ENCODE data around the gene MXRA7.
"Not testable (repeated sequence)": the region's sequence is repeated elsewhere in the genome, so short reads cannot be mapped to it uniquely, and the experiment has no call there.

MXRA7 gene

DNA sequence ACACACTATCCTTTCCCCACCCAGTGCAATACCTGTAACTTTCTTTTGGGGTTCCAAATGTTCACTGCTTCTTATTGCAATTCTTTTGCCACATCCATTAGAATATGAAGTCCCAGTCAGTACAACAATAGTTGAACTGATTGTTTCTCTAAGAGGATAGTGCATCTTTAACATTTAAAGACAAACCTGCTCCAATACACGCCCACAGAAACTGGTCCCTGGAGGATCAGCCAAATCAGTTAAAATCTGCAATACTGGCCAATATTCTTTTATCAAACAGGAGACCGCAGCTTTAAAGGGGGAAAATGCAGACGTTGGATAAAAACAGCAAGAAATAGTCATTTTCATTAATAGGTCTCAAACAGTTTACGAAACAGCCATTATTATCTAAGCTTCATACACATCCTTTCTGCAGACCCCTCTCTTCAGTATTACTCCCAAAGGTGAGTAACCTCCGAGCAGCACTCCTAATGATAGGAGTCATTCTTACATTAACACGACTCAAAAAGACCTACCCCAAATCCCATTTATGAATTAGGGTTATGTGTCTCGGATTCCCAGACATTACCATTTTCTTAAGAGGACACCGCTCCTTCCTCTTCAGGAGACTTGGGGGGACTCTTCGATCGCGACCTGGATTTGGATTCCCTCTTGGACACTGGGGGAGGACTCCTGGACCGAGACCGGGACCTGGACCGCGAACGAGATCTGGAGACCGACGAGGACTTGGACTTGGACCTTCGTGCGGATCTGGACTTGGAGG lies 25.0 kb upstream of the MXRA7 start:
- DNase-seq (ENCODE audit: low spot score) = no peak

GRCh38 chr17:76735006-76735405 lies 24.2 kb upstream of the MXRA7 start:
- no peak for DNase-seq (ENCODE audit: low spot score)

DNA sequence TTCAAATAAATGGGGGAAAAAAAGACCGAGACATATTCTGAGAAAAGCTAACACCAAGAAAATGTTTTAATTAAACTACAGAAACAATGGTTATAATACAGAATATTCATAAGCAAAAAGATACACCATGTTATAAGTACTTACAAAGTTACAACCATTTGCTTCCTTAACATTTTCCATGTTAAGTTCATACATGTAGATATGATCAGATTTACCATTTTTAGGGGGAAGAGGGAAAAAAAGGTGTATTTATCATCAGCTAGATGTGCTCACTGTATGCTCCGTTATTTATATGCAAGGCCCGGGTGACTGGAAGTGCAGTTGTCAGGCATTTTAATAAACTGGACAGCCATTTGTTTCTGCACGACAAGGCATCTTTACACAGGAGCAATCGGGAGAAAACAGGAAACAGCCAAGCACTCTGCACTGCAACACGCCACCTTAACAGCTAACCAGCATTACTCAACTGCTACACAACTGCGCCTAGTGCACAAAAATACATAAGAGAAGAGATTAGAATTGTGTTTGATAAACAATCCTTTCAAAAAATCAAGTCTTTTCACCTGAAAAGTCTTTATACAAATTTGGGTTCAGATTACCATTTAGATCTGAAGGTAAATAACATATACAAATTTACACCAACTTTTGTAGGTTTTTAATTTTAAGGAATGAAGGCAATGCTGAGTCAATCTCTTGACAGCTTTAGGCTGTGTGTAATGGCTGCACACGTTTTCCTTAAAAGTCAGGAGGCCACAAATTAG lies 23.5 kb upstream of the MXRA7 start:
- DNase-seq (ENCODE audit: low spot score) = no peak

- no peak for DNase-seq (ENCODE audit: low spot score)
These were observed 22.8 kb upstream of the MXRA7 start for GRCh38 chr17:76733618-76733957.

GRCh38 chr17:76732734-76733617 lies 22.2 kb upstream of the MXRA7 start:
- no peak for DNase-seq (ENCODE audit: low spot score)

DNA sequence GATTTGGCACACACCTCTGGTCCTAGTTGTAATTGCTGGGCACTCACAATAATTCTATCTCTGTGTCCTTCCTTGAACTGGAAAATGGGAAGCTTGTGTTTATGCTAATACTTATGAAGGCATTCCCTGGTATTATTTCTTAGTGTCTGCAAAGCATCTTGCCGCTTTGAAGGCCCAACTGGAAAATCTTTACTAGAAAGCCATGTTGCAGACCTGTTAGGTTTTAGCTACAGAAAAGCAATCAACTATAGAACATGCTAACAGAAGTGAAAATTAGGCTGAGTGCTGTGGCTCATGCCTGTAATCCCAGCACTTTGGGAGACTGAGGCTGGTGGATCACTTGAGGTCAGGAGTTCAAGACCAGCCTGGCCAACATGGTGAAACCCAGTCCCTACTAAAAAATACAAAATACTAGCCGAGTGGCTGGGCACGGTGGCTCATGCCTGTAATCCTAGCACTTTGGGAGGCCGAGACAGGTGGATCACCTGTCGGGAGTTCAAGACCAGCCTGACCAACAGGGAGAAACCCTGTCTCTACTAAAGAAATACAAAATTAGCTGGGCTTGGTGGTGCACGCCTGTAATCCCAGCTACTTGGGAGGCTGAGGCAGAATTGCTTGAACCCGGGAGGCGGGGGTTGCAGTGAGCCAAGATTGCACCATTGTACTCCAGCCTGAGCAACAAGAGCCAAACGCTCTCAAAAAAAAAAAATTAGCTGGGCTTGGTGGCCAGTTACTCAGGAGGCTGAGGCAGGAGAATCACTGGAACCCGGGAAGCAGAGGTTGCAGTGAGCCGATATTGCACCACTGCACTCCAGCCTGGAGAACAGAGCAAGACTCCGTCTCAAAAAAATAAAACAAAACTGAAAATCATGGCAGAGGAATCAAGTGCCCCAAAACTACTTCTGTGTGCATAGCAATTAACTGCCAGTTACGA lies 21.3 kb upstream of the MXRA7 start:
- DNase-seq (ENCODE audit: low spot score) = not testable (repeated sequence)

- DNase-seq (ENCODE audit: low spot score) = no peak
These were observed 17.1 kb upstream of the MXRA7 start for GRCh38 chr17:76727745-76728456.

DNA sequence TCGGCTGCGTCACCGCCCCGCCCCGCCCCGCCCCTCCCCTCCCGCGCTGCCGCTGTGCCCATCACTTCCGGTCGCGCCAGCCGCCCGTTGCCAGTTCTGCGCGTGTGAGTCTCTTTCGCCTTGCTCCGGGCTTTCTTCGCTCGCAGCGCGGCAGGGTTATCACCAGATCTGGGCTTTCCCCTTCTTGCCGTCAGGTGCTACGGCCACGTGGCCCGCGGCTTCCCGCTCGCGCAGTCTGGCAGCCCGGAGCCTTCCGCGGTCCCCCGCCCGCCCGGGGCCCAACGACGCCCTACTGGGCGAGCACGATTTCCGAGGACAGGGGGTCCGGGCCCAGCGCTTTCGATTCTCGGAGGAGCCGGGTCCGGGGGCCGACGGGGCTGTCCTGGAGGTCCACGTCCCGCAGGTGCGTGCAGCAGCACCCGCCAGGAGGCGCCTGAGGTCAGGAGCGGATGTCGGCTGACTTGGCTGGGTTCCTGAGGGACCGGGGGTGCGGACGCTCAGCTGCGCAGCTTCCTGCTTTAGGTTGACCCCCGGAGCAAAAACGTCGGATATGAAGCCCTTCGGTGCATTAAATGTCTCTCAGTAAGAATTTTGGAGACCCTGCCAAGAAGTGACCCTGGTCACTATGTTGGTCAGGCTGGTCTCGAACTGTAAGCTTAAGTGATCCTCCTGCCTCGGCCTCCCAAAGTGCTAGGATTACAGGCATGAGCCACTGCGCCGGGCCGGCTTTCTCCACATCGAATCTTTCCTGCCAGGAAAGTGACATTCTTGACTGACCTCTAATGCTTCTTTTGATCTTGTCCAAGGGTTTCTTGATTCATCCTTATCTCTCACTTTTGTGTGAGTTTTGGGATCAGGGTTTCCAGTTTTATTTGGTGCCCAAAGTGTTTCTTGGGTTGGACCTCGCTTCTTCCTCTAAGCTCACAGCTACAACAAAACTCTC lies 16.3 kb upstream of the MXRA7 start, which contains the start of gene METTL23:
Gene METTL23 (plus strand): TSS at position 64 of the 943 bp plus-strand sequence. CDS start 2,872 bp downstream, outside the sequence.
- peak; percentile 81 for DNase-seq (ENCODE audit: low spot score)

DNA sequence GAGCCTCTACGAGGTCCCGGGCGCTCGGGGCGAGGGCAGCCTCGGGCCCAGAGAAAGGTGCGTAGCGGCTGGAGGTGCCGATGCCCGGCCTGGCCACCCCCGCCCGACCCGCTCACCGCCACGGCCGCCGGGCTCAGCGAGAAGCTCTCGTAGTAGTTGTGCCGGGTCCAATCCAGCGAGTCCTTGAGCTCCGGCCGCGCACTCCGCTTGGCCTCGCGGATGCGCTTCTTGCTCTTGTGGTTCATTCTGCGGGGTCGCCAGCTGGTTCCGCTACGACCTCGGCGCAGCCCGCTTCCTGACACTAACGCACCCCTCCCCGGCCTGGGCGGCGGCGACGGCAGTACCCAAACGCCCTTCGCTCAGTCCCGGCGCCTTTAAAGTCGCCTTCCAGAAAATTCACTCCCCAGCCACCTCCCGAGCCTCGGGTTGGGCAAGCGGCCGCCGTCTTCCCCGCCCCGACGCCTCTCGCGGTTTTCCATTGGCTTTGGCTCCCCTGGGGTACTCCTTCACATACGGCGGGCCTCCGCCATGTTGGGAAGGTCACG lies 15.5 kb upstream of the MXRA7 start, which contains the start of gene JMJD6:
Gene JMJD6 (minus strand): TSS at position 376 of the 545 bp plus-strand sequence. CDS start 131 bp downstream, at position 245.
- peak; percentile 94 for DNase-seq (ENCODE audit: low spot score)

DNA sequence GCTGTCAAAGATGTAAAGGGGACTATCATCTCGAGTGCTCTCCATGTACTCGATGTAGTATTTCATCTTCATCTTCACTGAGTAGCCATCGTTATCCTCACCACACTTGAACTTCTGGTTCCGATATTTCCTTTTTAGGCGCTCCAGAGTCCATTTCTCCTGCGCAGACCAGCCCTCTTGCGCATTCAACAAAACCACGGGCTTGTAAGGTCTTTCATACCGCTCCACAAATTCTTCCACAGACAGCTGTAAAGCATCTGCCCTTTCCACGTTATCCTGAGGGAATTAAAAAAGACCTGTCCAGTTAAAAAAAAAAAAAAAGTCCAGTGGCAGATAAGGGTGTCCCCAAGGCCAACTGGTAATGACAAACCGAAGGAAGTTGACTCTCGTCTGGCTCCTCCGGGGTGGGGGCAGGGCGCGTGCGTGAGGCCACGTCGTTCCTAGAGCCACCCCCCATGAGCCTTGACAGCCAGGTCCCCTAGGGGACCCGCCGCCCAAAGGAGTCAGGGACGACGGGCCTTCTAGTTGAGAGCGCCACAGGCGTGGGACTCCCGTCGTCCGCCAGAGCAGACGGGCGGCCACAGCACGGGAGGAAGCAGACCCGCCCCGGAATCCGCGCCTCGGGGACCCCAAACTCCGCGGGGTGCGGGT lies 14.9 kb upstream of the MXRA7 start:
- DNase-seq (ENCODE audit: low spot score) = peak; percentile 62

DNA sequence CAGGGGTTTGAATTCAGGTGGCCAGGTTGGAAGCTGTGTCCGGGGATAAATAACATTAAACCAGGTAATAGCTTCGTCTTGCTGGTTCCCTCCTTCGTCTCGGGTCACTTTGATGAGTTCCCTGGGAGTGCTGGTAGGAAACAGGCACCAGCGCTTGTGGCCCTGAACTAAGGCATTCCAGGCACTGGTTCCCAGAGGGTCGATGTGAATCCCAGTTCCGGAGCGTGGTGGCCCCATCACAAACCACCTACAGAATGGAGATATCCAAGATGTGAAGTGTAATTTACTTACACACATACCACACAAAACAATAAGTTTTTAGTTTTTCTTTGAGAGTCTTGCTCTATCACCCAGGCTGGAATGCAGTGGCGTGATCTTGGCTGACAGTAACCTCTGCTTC lies 13.0 kb upstream of the MXRA7 start:
- DNase-seq (ENCODE audit: low spot score) = no peak

GRCh38 chr17:76722977-76723376 lies 12.2 kb upstream of the MXRA7 start:
- not testable (repeated sequence) for DNase-seq (ENCODE audit: low spot score)

- DNase-seq (ENCODE audit: low spot score) = no peak
These were observed 11.5 kb upstream of the MXRA7 start for GRCh38 chr17:76722279-76722678.

GRCh38 chr17:76721463-76721862 lies 10.7 kb upstream of the MXRA7 start:
- no peak for DNase-seq (ENCODE audit: low spot score)

GRCh38 chr17:76720941-76721340 lies 10.2 kb upstream of the MXRA7 start:
- no peak for DNase-seq (ENCODE audit: low spot score)

GRCh38 chr17:76720211-76720610 lies 9.4 kb upstream of the MXRA7 start:
- no peak for DNase-seq (ENCODE audit: low spot score)

GRCh38 chr17:76718516-76718915 lies 7.8 kb upstream of the MXRA7 start:
- no peak for DNase-seq (ENCODE audit: low spot score)

GRCh38 chr17:76716839-76717215 lies 6.1 kb upstream of the MXRA7 start:
- DNase-seq (ENCODE audit: low spot score) = peak; percentile 82

All from AG20443 (cell line).